HCT116 (cell line): ENCODE data around the gene SLC25A30. TPM values are rescaled to one million over a fixed set of nuclear protein-coding genes. Genes with fewer than 3 reads are reported as not detected.

ENCODE experiments used
- ATAC-seq: fragments of 200-7000 bp; cut with Tn5 transposase; 2 replicates; pipeline ENCODE4 v1.9.1; 2020; ENCODE audit warnings: mild to moderate bottlenecking, moderate library complexity
- BruUV-seq: library from RNA; stranded (reverse); fragments of 400-500 nt; replicated peaks from 2 replicates; lab custom pipeline; 2021; lab: Mats Ljungman, UMichigan
- CTCF ChIA-PET: fragments of 300-600 bp; sonication (Branson Sonifier 250); formaldehyde crosslinking; loops from one replicate; lab custom pipeline; 2021; ENCODE audit warnings: antibody characterized with exemption; lab: Charles Lee
- POLR2A ChIA-PET: fragments of 300-600, 350-600 bp; sonication (Branson Sonifier 250); formaldehyde crosslinking; loops from one replicate; lab custom pipeline; 2021; ENCODE audit warnings: antibody characterized with exemption; lab: Charles Lee
- RAD21 ChIA-PET, 2 experiments: fragments of 300-600 bp; sonication (Branson Sonifier 250); formaldehyde crosslinking; loops; one replicate each; lab custom pipeline; 2023; ENCODE audit warnings: low total read pairs in 2 of 2; ENCODE audit not compliant: uncharacterized antibody in 2 of 2, unreplicated experiment in 2 of 2, low non-redundant PET in 1 of 2; lab: Charles Lee
- DNase-seq: peaks from one replicate; pipeline ENCODE4 v3.0.0-alpha.2; 2010; ENCODE audit warnings: low read depth, low spot score
- H2AFZ ChIP-seq: fragments of 200-600 bp; shearing (Covaris generic), sonication (generic); 2 replicates; pipeline ENCODE4 v1.6.1; 2017; ENCODE audit warnings: low read depth, mixed run types, mixed read lengths, antibody characterized with exemption, low read length; ENCODE audit not compliant: poor library complexity, severe bottlenecking
- H3K27ac ChIP-seq: 2 replicates; pipeline ENCODE4 v1.5.1; 2012; ENCODE audit warnings: low read depth, low read length
- H3K27me3 ChIP-seq: fragments of 200-600 bp; sonication (generic); 2 replicates; pipeline ENCODE4 v1.6.1; 2016; ENCODE audit warnings: mixed run types, low read length, mixed read lengths; ENCODE audit not compliant: insufficient read depth
- H3K36me3 ChIP-seq, 2 experiments: fragments of 200-500 bp in 1 of 2; fragments of 200-600 bp in 1 of 2; sonication (Bioruptor generic) in 1 of 2; sonication (generic) in 1 of 2; 2 replicates each; pipeline versions ENCODE4 v1.5.1 to v1.6.1; 2014 to 2016; ENCODE audit warnings: low read length in 2 of 2, inconsistent platforms in 1 of 2, mixed read lengths in 1 of 2, mixed run types in 1 of 2; ENCODE audit not compliant: insufficient read depth in 2 of 2, control insufficient read depth in 1 of 2
- H3K4me1 ChIP-seq, 2 experiments: fragments of 200-600 bp in 1 of 2; sonication (generic) in 1 of 2; 2 replicates each; pipeline versions ENCODE4 v1.5.1 to v1.6.1; 2012 to 2017; ENCODE audit warnings: low read length in 2 of 2, inconsistent platforms in 1 of 2, mild to moderate bottlenecking in 1 of 2, mixed read lengths in 1 of 2, mixed run types in 1 of 2, moderate library complexity in 1 of 2; ENCODE audit not compliant: insufficient read depth in 2 of 2, control insufficient read depth in 1 of 2
- H3K4me2 ChIP-seq: fragments of 200-600 bp; sonication (generic); 2 replicates; pipeline ENCODE4 v1.6.1; 2017; ENCODE audit warnings: mixed run types, low read length, mixed read lengths
- H3K4me3 ChIP-seq, 2 experiments: fragments of 200-600 bp in 1 of 2; sonication (generic) in 1 of 2; replicated peaks in 1 of 2; 2 replicates each; pipeline ENCODE4 v1.5.1; 2011 to 2016; ENCODE audit warnings: low read length in 2 of 2, control low read depth in 1 of 2, low read depth in 1 of 2, mild to moderate bottlenecking in 1 of 2, mixed read lengths in 1 of 2, mixed run types in 1 of 2
- H3K79me2 ChIP-seq: fragments of 200-600 bp; sonication (generic); 2 replicates; pipeline ENCODE4 v1.6.1; 2017; ENCODE audit warnings: mild to moderate bottlenecking, mixed run types, low read length, moderate library complexity, mixed read lengths; ENCODE audit not compliant: insufficient read depth
- H3K9ac ChIP-seq: fragments of 200-600 bp; sonication (generic); 2 replicates; pipeline ENCODE4 v1.6.1; 2016; ENCODE audit warnings: low read length, mixed read lengths
- H3K9me2 ChIP-seq: fragments of 200-600 bp; sonication (generic), shearing (Covaris generic); 2 replicates; pipeline ENCODE4 v1.6.1; 2017; ENCODE audit warnings: mixed run types, mild to moderate bottlenecking, moderate library complexity; ENCODE audit not compliant: insufficient read depth
- H3K9me3 ChIP-seq, 2 experiments: fragments of 200-500 bp in 1 of 2; fragments of 200-600 bp in 1 of 2; sonication (Bioruptor generic) in 1 of 2; sonication (generic) in 1 of 2; 2 replicates each; pipeline ENCODE4 v1.6.1; 2014 to 2017; ENCODE audit warnings: low read length in 2 of 2, mixed read lengths in 2 of 2, inconsistent platforms in 1 of 2, low read depth in 1 of 2, mild to moderate bottlenecking in 1 of 2, mixed run types in 1 of 2, moderate library complexity in 1 of 2; ENCODE audit not compliant: control insufficient read depth in 1 of 2, insufficient read depth in 1 of 2
- H4K20me1 ChIP-seq: fragments of 200-600 bp; sonication (generic), shearing (Covaris generic); 2 replicates; pipeline ENCODE4 v1.6.1; 2017; ENCODE audit warnings: mixed run types, mild to moderate bottlenecking, moderate library complexity; ENCODE audit not compliant: insufficient read depth
- CBX3 ChIP-seq: IDR thresholded peaks from 2 replicates; pipeline ENCODE4 v1.6.1; 2012; ENCODE audit warnings: low read depth
- FOSL1 ChIP-seq: IDR thresholded peaks from 2 replicates; pipeline ENCODE4 v1.6.1; 2012; ENCODE audit warnings: low read depth
- JUND ChIP-seq: IDR thresholded peaks from 2 replicates; pipeline ENCODE4 v1.6.1; 2012
- POLR2A ChIP-seq: IDR thresholded peaks from 2 replicates; pipeline ENCODE4 v1.7.0; 2011; ENCODE audit warnings: borderline replicate concordance; ENCODE audit not compliant: insufficient read depth, insufficient read length; ENCODE audit errors: extremely low read depth
- POLR2AphosphoS5 ChIP-seq: IDR thresholded peaks from 2 replicates; pipeline ENCODE4 v1.6.1; 2011; ENCODE audit warnings: mild to moderate bottlenecking, low read depth, low read length, moderate library complexity
- SIN3A ChIP-seq: IDR thresholded peaks from 2 replicates; pipeline ENCODE4 v1.6.1; 2012; ENCODE audit warnings: low read depth
- SP1 ChIP-seq: IDR thresholded peaks from 2 replicates; pipeline ENCODE4 v1.6.1; 2012; ENCODE audit warnings: low read depth
- YY1 ChIP-seq: IDR thresholded peaks from 2 replicates; pipeline ENCODE4 v1.6.1; 2011; ENCODE audit warnings: low read length, low read depth, moderate library complexity, mild to moderate bottlenecking; ENCODE audit not compliant: insufficient replicate concordance; ENCODE audit errors: extremely low read depth
- ZNF274 ChIP-seq: fragments of 200-500 bp; sonication (Bioruptor generic); IDR thresholded peaks from 2 replicates; pipeline ENCODE4 v1.6.1; 2014; ENCODE audit warnings: mild to moderate bottlenecking, low read depth, low read length, inconsistent platforms
- intact Hi-C: fragments of 100-400 bp; cut with micrococcal nuclease; formaldehyde crosslinking; loops from 2 replicates; pipeline ENCODE4 v1.10.0; 2022
- total RNA-seq: library from RNA; stranded (reverse); gene quantifications from one replicate; pipeline ENCODE4 v1.2.1, GENCODE V29; 2021; ENCODE audit not compliant: unreplicated experiment
- TF ChIP-seq, protein P1 (sequence below): IDR thresholded peaks from 2 replicates; pipeline ENCODE4 v1.6.1; 2012; ENCODE audit warnings: low read depth
- TF ChIP-seq, protein P2 (sequence below): IDR thresholded peaks from 2 replicates; pipeline ENCODE4 v1.6.1; 2012

The SLC25A30 gene
- total RNA-seq, 1 experiment from 2014 or later, result 29.2 TPM

DNA sequence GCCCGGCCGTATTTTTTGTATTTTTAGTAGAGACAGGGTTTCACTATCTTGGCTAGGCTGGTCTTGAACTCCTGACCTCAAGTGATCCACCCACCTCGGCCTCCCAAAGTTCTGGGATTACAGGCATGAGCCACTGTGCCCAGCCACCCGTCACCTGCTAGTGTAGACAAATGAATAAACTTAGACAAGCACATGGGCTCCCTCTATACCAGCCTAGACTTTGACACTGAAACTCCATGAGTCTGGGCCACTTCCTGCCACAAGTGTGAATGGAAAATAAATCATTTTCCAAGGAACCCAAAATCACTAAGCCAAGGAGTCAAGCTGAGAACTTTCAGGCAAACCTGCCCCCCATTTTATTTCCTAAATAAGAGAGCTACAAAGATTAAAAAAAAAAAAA, 50.2 kb downstream of the SLC25A30 start:
- POLR2A ChIA-PET, result interaction anchor here (1.3 to 2.0 kb wide), 2 partner anchors 27 to 32 kb away, joined by 3 to 15 read pairs; partner anchors contain the start of gene TPT1
- Histone ChIP-seq H3K4me3 (peak overlapping the region in 1 of 2 experiments; percentile 31; a peak in 2 of 4 replicates), H3K4me2 (peak overlapping the region; percentile 71), H3K9me2 (no peaks in the 10 kb centered on the region), H3K4me1 (peaks cover 17 to 55% of the 10 kb centered on the region in 2 experiments), H3K27ac (peak overlapping the region; percentile 71), H2AFZ (no peak overlapping the region), H3K36me3 (no peaks in the 10 kb centered on the region), H3K9ac (0 out of 2 replicates have a peak overlapping the region, but pooled peaks have one; percentile 28), H4K20me1 (no peaks in the 10 kb centered on the region), H3K9me3 (no peaks in the 10 kb centered on the region), H3K27me3 (no peaks in the 10 kb centered on the region), H3K79me2 (no peaks in the 10 kb centered on the region; the same call in 1 of the 2 replicates)
- ATAC-seq, result no peak
- CTCF ChIA-PET, result interaction anchor here (1.0 to 1.7 kb wide), 3 partner anchors 26 to 97 kb away, joined by 3 to 6 read pairs (median 3); partner anchors contain the start of genes COG3 and TPT1
- no TSS peak for BruUV-seq
- no peak for DNase-seq
- RAD21 ChIA-PET, result interaction anchor here in 1 of 2 experiments (0.7 kb wide), 1 partner anchor 654 kb away, joined by 3 read pairs; no protein-coding TSS in a partner anchor
- TF ChIP-seq POLR2A, result no peak
- no peak for TF ChIP-seq YY1
- no peak for TF ChIP-seq CBX3
- TF ChIP-seq, protein P1, sequence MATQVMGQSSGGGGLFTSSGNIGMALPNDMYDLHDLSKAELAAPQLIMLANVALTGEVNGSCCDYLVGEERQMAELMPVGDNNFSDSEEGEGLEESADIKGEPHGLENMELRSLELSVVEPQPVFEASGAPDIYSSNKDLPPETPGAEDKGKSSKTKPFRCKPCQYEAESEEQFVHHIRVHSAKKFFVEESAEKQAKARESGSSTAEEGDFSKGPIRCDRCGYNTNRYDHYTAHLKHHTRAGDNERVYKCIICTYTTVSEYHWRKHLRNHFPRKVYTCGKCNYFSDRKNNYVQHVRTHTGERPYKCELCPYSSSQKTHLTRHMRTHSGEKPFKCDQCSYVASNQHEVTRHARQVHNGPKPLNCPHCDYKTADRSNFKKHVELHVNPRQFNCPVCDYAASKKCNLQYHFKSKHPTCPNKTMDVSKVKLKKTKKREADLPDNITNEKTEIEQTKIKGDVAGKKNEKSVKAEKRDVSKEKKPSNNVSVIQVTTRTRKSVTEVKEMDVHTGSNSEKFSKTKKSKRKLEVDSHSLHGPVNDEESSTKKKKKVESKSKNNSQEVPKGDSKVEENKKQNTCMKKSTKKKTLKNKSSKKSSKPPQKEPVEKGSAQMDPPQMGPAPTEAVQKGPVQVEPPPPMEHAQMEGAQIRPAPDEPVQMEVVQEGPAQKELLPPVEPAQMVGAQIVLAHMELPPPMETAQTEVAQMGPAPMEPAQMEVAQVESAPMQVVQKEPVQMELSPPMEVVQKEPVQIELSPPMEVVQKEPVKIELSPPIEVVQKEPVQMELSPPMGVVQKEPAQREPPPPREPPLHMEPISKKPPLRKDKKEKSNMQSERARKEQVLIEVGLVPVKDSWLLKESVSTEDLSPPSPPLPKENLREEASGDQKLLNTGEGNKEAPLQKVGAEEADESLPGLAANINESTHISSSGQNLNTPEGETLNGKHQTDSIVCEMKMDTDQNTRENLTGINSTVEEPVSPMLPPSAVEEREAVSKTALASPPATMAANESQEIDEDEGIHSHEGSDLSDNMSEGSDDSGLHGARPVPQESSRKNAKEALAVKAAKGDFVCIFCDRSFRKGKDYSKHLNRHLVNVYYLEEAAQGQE, result no peak
- no peak for TF ChIP-seq FOSL1
- no peak for TF ChIP-seq SP1
- no peak for TF ChIP-seq ZNF274
- TF ChIP-seq JUND, result no peak
- no peak for TF ChIP-seq POLR2AphosphoS5
- TF ChIP-seq SIN3A, result no peak
- TF ChIP-seq, protein P2, sequence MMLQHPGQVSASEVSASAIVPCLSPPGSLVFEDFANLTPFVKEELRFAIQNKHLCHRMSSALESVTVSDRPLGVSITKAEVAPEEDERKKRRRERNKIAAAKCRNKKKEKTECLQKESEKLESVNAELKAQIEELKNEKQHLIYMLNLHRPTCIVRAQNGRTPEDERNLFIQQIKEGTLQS, result no peak
- intact Hi-C loops, result no loop called here
